SHP77 treated with DMSO at 0.1 percent for 48 hours (cell line): ENCODE results near the gene MED29.
A peak's percentile ranks its signal among the peaks of the same experiment; 100 is the strongest.

ENCODE experiments used
- DNase-seq: peaks from one replicate; lab custom pipeline; 2025; lab: John Stamatoyannopoulos, UW

Gene MED29

GRCh38 chr19:39411081-39411831 is 20.1 kb downstream of the MED29 start:
- DNase-seq: no peak

- DNase-seq: peak; percentile 98
Observed at GRCh38 chr19:39411832-39412099, 20.6 kb downstream of the MED29 start.

GRCh38 chr19:39412100-39412866 is 21.1 kb downstream of the MED29 start, which contains the start of gene PLEKHG2:
Gene PLEKHG2 (plus strand): TSS chr19:39412669. CDS start chr19:39414087, 1,418 bp downstream.
- DNase-seq: peak; percentile 99

GRCh38 chr19:39412867-39413271 is 21.7 kb downstream of the MED29 start:
- no peak for DNase-seq

GRCh38 chr19:39413272-39413910 is 22.2 kb downstream of the MED29 start:
- DNase-seq: no peak

GRCh38 chr19:39413911-39414608 is 22.9 kb downstream of the MED29 start:
- DNase-seq: no peak

GRCh38 chr19:39415111-39416046 is 24.2 kb downstream of the MED29 start:
- DNase-seq: no peak

DNA sequence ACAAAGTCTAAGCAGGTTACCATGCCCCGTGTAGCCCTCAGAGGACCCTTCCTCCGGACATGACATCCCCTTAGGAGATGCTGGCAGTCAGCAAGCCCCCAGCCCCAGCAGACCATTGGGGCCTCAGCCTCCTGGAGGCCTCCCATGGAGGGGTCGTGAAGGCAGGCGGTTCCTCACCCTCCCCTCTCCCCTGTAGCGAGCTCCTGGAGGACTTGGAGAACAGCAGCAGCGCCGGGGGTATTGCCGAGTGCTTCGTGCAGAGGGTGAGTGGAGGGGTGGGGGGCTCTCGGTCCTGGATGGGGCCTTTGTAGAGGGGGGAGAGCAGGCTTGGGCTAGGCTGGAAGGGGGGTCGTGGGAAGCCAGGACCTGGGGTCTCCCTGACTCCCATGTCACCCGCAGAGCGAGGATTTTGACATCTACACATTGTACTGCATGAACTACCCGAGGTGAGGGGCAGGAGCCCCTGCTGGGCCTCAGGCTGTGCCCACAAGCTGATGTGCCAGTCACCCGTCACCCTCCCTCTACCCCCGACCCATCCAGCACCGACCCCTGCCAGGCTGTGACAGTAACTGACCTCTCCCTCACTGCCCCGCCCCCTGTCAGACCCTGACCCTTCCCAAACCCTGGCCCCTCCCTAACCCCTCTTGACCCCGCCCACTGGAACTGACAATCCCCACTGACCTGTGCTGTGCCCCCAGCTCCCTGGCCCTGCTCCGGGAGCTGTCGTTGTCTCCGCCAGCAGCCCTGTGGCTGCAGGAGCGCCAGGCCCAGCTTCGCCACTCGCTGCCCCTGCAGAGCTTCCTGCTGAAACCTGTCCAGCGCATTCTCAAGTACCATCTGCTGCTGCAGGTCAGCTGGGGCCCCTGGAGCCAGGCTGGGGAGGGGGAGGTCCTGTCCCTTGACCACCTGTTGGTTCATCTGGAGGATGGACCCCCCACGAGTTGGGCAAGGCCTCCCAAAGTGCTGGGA is 25.3 kb downstream of the MED29 start:
- no peak for DNase-seq

- no peak for DNase-seq
Observed at GRCh38 chr19:39417463-39418181, 26.4 kb downstream of the MED29 start.

- DNase-seq: no peak
Observed at GRCh38 chr19:39419003-39419402, 27.8 kb downstream of the MED29 start.

DNA sequence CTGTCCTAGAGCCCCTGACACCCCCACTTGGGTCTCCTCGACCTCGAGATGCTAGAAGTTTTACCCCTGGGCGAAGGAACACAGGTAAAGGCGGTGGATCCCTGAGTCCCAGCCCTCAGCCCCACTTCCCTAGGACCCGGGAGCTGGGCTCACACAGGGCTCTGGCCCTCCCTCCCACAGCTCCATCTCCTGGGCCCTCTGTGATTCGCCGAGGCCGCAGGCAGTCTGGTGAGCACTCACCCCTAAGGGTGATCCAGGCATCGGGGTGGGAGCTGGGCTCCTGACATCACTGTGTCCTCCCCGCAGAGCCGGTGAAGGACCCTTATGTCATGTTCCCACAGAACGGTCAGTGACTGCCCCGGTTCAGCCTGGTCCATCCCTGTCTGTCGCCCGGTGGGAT is 29.6 kb downstream of the MED29 start:
- no peak for DNase-seq

GRCh38 chr19:39422020-39422419 is 30.8 kb downstream of the MED29 start:
- DNase-seq: no peak

- no peak for DNase-seq
Observed at GRCh38 chr19:39423258-39424086, 32.3 kb downstream of the MED29 start.

DNA sequence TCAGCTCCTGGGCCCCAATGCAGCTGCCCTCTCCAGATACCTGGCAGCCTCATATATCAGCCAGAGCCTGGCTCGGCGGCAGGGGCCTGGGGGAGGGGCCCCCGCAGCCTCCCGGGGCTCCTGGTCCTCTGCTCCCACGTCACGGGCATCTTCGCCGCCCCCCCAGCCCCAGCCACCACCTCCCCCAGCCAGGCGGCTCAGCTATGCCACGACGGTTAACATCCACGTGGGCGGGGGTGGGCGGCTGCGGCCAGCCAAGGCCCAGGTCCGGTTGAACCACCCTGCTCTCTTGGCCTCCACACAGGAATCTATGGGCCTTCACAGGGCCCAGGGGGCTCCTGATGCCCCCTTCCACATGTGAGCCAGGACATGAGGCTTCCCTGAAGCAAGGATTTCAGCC is 33.8 kb downstream of the MED29 start:
- no peak for DNase-seq

DNA sequence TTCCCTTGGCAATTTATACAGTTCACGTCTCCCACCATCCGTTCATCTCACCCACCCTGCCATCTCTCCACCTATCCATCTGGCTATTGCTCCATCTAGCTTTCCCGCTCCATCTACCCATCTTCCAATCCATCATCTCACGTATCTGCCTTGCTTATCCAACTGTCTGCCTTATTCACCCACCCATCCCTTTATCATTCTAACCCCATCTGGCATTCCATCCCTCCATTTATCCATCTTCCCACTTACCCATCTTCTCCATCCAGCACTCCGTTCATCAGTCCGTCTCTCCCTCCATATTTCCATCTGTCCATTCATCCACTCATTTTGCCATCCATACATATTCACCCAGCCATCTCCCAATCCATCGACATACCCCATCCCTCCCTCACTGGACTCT is 34.6 kb downstream of the MED29 start:
- no peak for DNase-seq

GRCh38 chr19:39426170-39426569 is 35.0 kb downstream of the MED29 start:
- DNase-seq: no peak

DNA sequence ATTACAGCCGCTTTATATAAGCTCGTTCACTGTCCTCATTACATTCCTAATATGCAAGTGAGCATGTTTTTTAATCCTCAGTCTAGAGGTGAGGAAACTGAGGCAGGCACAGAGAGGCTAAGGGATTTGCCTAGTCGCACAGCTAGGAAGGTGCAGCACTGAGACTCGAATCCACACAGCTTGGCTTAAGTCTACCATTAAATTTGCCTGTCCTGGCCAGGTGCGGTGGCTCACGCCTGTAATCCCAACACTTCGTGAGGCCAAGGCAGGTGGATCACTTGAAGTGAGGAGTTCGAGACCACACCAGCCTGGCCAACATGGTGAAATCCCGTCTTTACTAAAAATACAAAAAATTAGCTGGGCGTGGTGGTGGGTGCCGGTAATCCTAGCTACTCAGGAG is 36.5 kb downstream of the MED29 start:
- DNase-seq: no peak

DNA sequence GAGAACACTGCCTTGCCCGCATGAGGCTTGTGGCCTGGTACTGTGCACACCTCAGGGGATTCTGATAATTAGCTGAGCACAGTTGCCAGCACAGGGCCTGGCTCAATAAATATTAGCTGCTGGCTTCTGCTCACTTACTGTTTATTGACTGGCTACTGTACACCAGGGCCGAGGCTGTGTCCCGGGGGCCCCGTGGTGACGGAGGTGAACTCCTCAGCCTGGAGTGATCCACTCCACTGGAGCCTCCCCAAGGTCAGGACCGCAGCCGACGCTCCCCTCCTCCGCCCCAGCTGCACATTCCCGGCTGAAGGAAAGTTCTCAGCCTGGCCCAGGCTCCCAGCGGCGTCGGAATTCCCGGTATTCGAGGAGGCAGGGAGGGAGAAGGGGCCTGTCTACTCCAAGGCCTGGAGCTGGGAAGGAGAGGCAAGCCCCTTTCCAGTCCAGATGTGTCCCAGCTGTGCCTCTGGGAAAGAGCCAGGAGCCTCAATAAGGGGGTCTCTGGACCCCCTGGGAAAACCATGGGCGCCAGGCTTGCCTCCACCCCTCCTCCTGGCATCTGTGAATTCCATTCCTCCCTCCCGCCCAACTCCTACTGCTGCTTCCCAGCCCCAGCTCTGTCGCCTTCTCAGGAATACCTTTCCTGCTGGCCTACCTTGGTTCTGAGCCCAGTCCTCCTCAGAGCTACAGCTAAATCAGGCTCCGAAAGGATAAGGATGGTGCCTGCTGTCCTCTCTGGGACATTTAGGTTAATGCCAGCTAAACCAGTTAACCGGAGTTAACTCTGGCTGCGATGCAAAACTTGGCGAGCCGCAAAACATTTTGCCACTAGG is 37.3 kb downstream of the MED29 start:
- no peak for DNase-seq
